HG03064 (cell line): ENCODE data around the gene PLG.
"Not testable (repeated sequence)": the region's sequence is repeated elsewhere in the genome, so short reads cannot be mapped to it uniquely, and the experiment has no call there.

Source experiments
- ATAC-seq: cut with Tn5 transposase; IDR thresholded peaks from one replicate; pipeline ENCODE4 v1.9.1; 2021; ENCODE audit warnings: low read depth; ENCODE audit not compliant: unreplicated experiment

Gene PLG

DNA sequence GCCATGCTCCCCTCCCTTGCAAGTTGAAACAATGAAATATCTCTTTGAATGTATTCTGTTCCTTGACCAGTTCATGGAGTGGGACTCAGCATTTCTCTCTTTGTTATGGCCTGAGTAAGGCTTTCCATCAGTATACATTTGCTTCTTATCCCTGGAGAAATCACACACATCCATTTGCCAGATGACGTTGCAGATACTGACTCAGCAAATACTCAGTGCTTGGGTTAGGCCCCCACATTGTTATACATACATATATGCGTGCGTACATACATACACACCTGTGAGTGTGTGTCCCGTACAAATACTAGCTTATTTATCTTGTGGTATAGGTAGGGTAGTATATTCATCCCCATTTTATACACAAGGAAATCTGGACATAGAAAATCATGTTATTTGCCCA lies 72.4 kb downstream of the PLG start:
- no peak for ATAC-seq

- ATAC-seq, result no peak
Observed at GRCh38 chr6:160775792-160776580, 73.9 kb downstream of the PLG start.

- ATAC-seq, result not testable (repeated sequence)
Observed at GRCh38 chr6:160779095-160779494, 77.1 kb downstream of the PLG start.

DNA sequence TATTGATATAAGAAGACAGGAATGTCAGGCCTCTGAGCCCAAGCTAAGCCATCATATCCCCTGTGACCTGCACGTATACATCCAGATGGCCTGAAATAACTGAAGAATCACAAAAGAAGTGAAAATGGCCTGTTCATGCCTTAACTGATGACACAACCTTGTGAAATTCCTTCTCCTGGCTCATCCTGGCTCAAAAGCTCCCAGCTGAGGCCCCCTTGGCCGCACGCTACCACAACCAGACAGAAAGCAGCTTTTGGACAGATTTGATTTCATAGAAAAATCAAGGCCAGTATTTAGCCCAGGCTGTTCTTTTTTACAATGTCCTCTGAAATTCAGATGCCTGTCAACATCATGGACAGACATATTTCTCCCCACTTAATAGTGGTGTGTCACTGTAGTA lies 78.6 kb downstream of the PLG start:
- ATAC-seq, result not testable (repeated sequence)

GRCh38 chr6:160781298-160781697 lies 79.3 kb downstream of the PLG start:
- ATAC-seq, result no peak

DNA sequence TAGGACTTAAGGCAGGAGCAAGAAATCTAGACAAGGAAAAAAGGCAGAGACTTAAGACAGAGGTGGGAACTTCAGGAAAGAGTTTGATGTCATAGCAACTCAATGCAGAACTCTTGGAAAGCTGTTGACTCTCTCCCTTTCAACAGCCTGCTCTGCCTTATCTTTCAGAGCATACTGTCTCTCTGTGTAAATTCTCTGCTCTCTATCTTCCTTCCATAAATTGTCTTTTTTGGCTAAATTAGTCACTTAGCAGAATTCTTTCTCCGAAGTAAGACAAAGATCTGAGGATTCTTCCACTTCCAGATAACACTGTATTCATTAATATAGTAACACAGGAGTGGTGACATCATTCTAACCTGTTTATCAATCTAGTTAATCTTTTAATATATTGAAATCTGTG lies 80.2 kb downstream of the PLG start:
- no peak for ATAC-seq

DNA sequence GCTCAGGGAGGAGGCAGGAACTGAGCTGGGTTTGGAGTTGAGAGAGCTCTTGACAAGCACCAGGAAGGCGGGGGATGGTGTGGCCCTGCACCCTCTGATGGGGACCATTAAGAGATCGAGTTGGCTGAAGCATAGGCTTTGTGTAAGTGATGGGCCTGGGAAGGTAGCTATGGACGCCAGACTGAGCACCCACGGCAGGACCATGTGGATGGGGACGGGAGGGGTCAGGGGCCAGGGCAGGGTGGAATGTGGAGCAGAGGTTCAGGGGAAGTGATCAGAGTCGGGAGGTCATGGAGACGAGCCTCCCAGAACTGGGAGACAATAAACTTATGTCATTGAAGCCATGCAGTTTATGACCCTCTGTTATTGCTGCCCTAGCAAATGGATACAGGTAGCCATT lies 81.7 kb downstream of the PLG start:
- ATAC-seq, result no peak

- not testable (repeated sequence) for ATAC-seq
Observed at GRCh38 chr6:160788126-160788525, 86.1 kb downstream of the PLG start.

DNA sequence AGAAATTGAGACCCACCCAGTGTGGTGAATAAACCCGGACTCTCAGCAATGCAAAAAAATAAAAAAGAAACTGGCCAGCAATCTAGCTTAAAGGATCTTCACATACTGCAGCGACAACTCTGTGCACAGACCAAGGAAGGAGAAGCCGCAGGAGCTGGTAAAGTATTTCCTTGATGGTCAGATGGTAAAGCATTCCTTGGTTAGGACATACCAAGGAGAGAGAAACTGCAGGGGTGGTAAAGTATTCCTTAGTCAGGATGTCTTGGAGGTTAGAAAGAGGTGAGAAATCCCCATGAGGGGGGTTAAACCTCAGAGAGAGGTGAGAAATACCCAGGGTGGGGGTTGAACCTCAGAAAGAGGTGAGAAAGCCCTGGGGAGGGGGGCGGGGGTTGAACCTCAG lies 86.8 kb downstream of the PLG start:
- ATAC-seq, result no peak

- ATAC-seq, result no peak
Observed at GRCh38 chr6:160789263-160790027, 87.4 kb downstream of the PLG start.

DNA sequence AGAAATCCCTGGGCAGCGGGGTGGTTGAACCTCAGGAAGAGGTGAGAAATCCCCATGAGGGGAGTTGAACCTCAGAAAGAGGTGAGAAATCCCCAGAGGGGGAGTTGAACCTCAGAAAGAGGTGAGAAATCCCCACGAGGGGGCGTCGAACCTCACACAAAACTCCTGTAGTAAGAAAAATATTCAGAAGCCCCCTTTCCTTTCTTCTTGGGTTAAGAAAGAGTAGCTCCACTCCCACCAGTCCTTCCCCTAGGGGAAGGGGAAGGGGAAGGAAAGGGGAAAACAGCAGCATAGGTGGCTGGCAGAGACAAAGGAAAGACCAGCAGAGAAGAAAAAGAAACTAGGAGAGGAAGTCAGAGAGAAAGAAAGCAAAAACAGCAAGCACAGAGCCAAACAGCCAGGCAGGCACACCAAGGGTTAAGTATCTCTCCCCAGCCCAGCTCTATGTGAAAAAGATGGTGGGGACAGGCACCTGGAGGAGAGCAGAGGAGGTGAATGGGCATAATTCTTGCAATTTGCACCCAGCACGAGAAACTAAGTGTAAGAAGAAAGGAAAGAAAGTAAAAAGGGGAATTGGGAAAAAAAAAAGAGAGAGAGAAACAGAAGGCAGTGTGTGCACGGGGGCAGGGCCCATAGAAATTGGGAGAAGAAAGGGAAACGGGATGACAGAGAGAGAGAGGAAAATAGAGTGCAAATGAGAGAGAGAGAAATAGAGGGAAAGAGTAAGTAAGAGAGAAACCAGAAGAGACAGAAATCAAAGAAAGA lies 88.2 kb downstream of the PLG start:
- no peak for ATAC-seq

- ATAC-seq, result peak; percentile 58
Observed at GRCh38 chr6:160791459-160791858, 89.4 kb downstream of the PLG start.

DNA sequence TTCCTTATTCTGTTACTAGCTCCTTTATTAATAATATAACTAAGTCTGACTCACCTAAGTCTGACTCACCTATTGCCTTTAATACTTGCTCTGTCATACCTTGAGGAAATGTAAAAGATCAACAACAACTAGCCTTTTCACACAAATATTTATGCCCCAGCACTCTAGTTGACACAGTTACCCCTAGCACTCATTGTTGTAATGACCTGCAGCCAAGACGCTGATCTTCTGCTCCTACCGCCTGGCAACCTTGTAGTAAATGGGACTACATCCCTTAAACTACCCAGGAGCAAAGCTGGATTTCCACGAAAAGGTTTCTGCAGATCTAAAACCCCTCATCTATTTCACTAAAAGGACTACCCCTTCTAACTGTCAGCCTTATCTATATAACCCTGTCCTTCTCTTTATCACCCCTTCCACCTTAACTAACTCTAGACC lies 90.0 kb downstream of the PLG start:
- ATAC-seq, result peak; percentile 49

DNA sequence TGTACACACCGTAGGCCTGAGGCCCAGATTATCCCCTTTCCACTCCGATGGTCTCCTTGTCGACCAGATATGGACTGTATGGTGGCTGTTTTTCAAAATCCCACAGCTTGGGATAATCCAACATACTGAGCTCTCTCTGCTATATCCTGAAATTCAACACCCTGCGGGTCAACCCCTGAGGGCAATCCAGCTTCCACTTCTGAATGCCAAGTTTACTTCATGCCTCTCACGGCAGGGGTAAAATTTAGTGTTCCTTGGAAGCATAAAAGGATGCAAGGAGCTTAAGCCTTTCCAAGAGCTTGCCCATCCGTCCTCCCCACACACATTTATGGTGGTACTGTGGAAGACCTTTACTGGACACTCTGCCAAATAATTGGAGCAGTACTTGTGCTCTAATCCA lies 90.7 kb downstream of the PLG start:
- ATAC-seq, result no peak

- no peak for ATAC-seq
Observed at GRCh38 chr6:160793652-160794051, 91.6 kb downstream of the PLG start.

DNA sequence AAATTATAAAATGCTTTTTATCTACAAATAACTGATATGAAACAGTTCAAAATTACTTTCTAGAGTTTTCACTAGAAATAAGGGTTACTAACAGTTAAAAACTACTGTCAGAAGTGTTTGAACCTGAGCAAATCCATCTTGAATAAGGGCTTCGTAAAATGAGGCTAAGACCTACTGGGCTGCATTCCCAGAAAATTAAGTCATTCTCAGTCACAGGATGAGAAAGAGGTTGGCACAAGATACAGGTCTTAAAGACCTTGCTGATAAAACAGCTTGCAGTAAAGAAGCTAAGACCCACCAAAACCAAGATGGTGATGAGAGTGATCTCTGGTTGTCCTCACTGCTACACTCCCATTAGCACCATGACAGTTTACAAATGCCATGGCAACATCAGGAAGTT lies 93.7 kb downstream of the PLG start:
- ATAC-seq, result no peak

DNA sequence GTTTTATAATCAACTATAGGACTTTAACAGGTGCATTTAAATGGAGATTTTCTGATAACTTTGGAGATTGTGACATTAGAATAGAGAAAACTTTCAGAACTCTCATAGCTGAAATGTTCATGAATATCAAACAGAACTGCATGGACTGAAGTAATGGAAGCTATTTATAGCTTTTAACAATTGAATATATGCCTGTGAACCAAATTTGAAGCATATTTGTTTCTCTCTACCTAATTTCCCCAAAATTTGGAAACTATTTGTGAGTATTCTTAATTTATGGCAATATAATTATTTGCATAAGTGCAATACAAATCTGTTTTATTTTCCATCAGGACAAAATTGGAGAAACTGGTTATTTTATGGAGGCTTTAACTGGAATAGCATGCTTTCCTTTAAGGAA lies 96.6 kb downstream of the PLG start:
- no peak for ATAC-seq

- no peak for ATAC-seq
Observed at GRCh38 chr6:160799801-160800506, 97.9 kb downstream of the PLG start.

GRCh38 chr6:160801418-160801817 lies 99.4 kb downstream of the PLG start:
- no peak for ATAC-seq

DNA sequence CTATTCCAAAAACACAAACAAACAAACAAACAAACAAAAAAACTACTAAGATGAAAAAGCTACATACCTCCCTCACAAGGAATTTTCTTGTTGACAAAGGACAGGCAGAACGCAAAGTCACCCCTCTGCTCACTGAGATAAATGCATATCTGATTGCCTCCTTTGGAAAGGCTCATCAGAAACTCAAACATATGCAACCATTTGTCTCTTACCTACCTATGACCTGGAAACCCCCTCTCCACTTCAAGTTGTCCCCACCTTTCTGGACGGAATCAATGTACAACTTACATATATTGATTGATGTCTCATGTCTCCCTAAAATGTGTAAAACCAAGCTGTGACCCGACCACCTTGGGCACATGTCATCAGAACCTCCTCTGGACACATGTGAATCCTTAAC lies 100.0 kb downstream of the PLG start:
- ATAC-seq, result not testable (repeated sequence)
